NOMO-1 treated with DMSO at 0.1 percent for 48 hours (cell line): ENCODE measurements around the gene SNUPN.
"Not testable (repeated sequence)": the region's sequence is repeated elsewhere in the genome, so short reads cannot be mapped to it uniquely, and the experiment has no call there.

Experiments
- DNase-seq: peaks from one replicate; lab custom pipeline; 2025; ENCODE audit not compliant: unreplicated experiment; lab: John Stamatoyannopoulos, UW

Gene SNUPN

GRCh38 chr15:75637245-75638009 lies 11.9 kb upstream of the SNUPN start:
- DNase-seq: no peak

GRCh38 chr15:75636026-75636425 lies 10.5 kb upstream of the SNUPN start:
- DNase-seq: no peak

GRCh38 chr15:75633922-75634321 lies 8.4 kb upstream of the SNUPN start:
- DNase-seq: not testable (repeated sequence)

GRCh38 chr15:75631935-75632334 lies 6.4 kb upstream of the SNUPN start:
- no peak for DNase-seq

- DNase-seq: no peak
Observed at GRCh38 chr15:75622505-75622904, 3.0 kb downstream of the SNUPN start.

GRCh38 chr15:75620841-75621391 lies 4.6 kb downstream of the SNUPN start:
- DNase-seq: no peak

- DNase-seq: no peak
Observed at GRCh38 chr15:75620058-75620820, 5.3 kb downstream of the SNUPN start.

- DNase-seq: no peak
Observed at GRCh38 chr15:75616766-75617165, 8.8 kb downstream of the SNUPN start.

- DNase-seq: no peak
Observed at GRCh38 chr15:75606711-75607699, 18.5 kb downstream of the SNUPN start.

- no peak for DNase-seq
Observed at GRCh38 chr15:75606026-75606425, 19.5 kb downstream of the SNUPN start.

- DNase-seq: no peak
Observed at GRCh38 chr15:75599401-75599800, 26.1 kb downstream of the SNUPN start.

GRCh38 chr15:75598361-75598760 lies 27.2 kb downstream of the SNUPN start:
- no peak for DNase-seq

- DNase-seq: no peak
Observed at GRCh38 chr15:75597667-75598341, 27.7 kb downstream of the SNUPN start.

- DNase-seq: no peak
Observed at GRCh38 chr15:75596703-75597345, 28.7 kb downstream of the SNUPN start.

GRCh38 chr15:75594276-75594675 lies 31.2 kb downstream of the SNUPN start:
- no peak for DNase-seq

GRCh38 chr15:75591655-75592364 lies 33.7 kb downstream of the SNUPN start:
- no peak for DNase-seq

- DNase-seq: no peak
Observed at GRCh38 chr15:75590239-75590638, 35.3 kb downstream of the SNUPN start.

GRCh38 chr15:75589071-75589470 lies 36.5 kb downstream of the SNUPN start:
- DNase-seq: no peak

- not testable (repeated sequence) for DNase-seq
Observed at GRCh38 chr15:75586422-75586821, 39.1 kb downstream of the SNUPN start.
